Stimulated activated CD4-positive, alpha-beta T cell treated with anti-CD3 and anti-CD28 coated beads, TNF-alpha, amount 100 ng/mL, for 1 hour (primary cell): ENCODE measurements around the gene NRF1.

Experiments used
- DNase-seq, 3 donors: peaks; one replicate each; pipeline ENCODE4 v3.0.0-alpha.2; 2020; ENCODE audit warnings: low read depth in 3 of 3, low spot score in 1 of 3

Gene NRF1

GRCh38 chr7:129730159-129730558, 118.6 kb downstream of the NRF1 start:
- no peak for DNase-seq

GRCh38 chr7:129734400-129734799, 122.9 kb downstream of the NRF1 start:
- DNase-seq: no peak

GRCh38 chr7:129739427-129739826, 127.9 kb downstream of the NRF1 start:
- no peak for DNase-seq

GRCh38 chr7:129740574-129741410, 129.3 kb downstream of the NRF1 start:
- DNase-seq: no peak

- no peak for DNase-seq
Measured at GRCh38 chr7:129741743-129742213, 130.3 kb downstream of the NRF1 start.

- no peak for DNase-seq
Measured at GRCh38 chr7:129742256-129742655, 130.7 kb downstream of the NRF1 start.

GRCh38 chr7:129746857-129747529, 135.5 kb downstream of the NRF1 start:
- DNase-seq: no peak

- no peak for DNase-seq
Measured at GRCh38 chr7:129748356-129749109, 137.0 kb downstream of the NRF1 start.

GRCh38 chr7:129750091-129750490, 138.6 kb downstream of the NRF1 start:
- no peak for DNase-seq

- no peak for DNase-seq
Measured at GRCh38 chr7:129750501-129750900, 139.0 kb downstream of the NRF1 start.

- no peak for DNase-seq
Measured at GRCh38 chr7:129751916-129752315, 140.4 kb downstream of the NRF1 start.

GRCh38 chr7:129752760-129753159, 141.2 kb downstream of the NRF1 start:
- DNase-seq: no peak

GRCh38 chr7:129754406-129754805, 142.9 kb downstream of the NRF1 start:
- DNase-seq: no peak

- no peak for DNase-seq
Measured at GRCh38 chr7:129757991-129758390, 146.5 kb downstream of the NRF1 start.

- no peak for DNase-seq
Measured at GRCh38 chr7:129762387-129762969, 151.0 kb downstream of the NRF1 start.

GRCh38 chr7:129764247-129765084, 152.9 kb downstream of the NRF1 start:
- no peak for DNase-seq

- DNase-seq: no peak
Measured at GRCh38 chr7:129765352-129765751, 153.8 kb downstream of the NRF1 start.

- no peak for DNase-seq
Measured at GRCh38 chr7:129767120-129768015, 155.8 kb downstream of the NRF1 start.

- DNase-seq: no peak
Measured at GRCh38 chr7:129768614-129769399, 157.3 kb downstream of the NRF1 start.
